Upper lobe of left lung (tissue), 6 donors: ENCODE results near the gene TAS2R60. TPM values are rescaled to one million over a fixed set of nuclear protein-coding genes. Genes with fewer than 3 reads are reported as not detected.

Experiments used
- ATAC-seq, 2 donors: fragments of 200-7000 bp; cut with Tn5 transposase; one replicate each; pipeline ENCODE4 v1.9.1; 2022; ENCODE audit warnings: mild to moderate bottlenecking in 2 of 2, moderate library complexity in 2 of 2; ENCODE audit not compliant: low FRiP score in 2 of 2
- DNase-seq, 2 donors: peaks; one replicate each; pipeline ENCODE4 v3.0.0-alpha.2; 2019 to 2020
- H3K27ac ChIP-seq, 4 donors: fragments of 200-600 bp; sonication (generic); one replicate each; pipeline ENCODE4 v1.5.1; 2016 to 2019
- H3K27me3 ChIP-seq, 4 donors: fragments of 200-600 bp; sonication (generic); one replicate each; pipeline ENCODE4 v1.5.1; 2017 to 2019
- H3K36me3 ChIP-seq, 4 donors: fragments of 200-600 bp; sonication (generic); one replicate each; pipeline ENCODE4 v1.5.1; 2016 to 2019
- H3K4me1 ChIP-seq, 4 donors: fragments of 200-600 bp; sonication (generic); one replicate each; pipeline ENCODE4 v1.5.1; 2018 to 2019
- H3K4me3 ChIP-seq, 4 donors: fragments of 200-600 bp; sonication (generic); one replicate each; pipeline ENCODE4 v1.5.1; 2017 to 2019; ENCODE audit warnings: mild to moderate bottlenecking in 2 of 4, moderate library complexity in 1 of 4
- H3K9me3 ChIP-seq, 4 donors: fragments of 200-600 bp; sonication (generic); one replicate each; pipeline ENCODE4 v1.5.1; 2018 to 2019
- EP300 ChIP-seq, 4 donors: sonication (generic); formaldehyde crosslinking; IDR thresholded peaks; one replicate each; pipeline ENCODE4 v1.5.1; 2017; ENCODE audit warnings: antibody characterized with exemption in 4 of 4, control low read depth in 2 of 4
- POLR2A ChIP-seq, 4 donors: fragments of 450-650 bp; IDR thresholded peaks; one replicate each; pipeline ENCODE4 v1.5.1; 2016 to 2017; ENCODE audit warnings: antibody characterized with exemption in 4 of 4, mild to moderate bottlenecking in 2 of 4
- POLR2AphosphoS5 ChIP-seq, 2 donors: sonication (generic); formaldehyde crosslinking; IDR thresholded peaks; one replicate each; pipeline ENCODE4 v1.5.1; 2017; ENCODE audit warnings: antibody characterized with exemption in 2 of 2
- WGBS, 2 donors: methylation state at CpG; one replicate each; pipeline ENCODE4 v1.1.5; 2017 to 2018; 5-methylcytosine and 5-hydroxymethylcytosine counted together
- total RNA-seq, 6 donors: library from RNA; depleted of rRNA in 4 of 6; stranded (reverse); fragments of >200 nt in 4 of 6; gene quantifications; one replicate each; pipeline versions ENCODE4 v1.1.0 to v1.2.1, GENCODE V29; 2016 to 2021
- TF ChIP-seq, protein P1 (sequence below), 6 experiments: fragments of 450-650 bp in 4 of 6; fragments of 200-600 bp in 2 of 6; sonication (generic) in 2 of 6; IDR thresholded peaks; one replicate each; pipeline ENCODE4 v1.5.1; 2016 to 2019; ENCODE audit warnings: antibody characterized with exemption in 6 of 6
- donor health status: DM: no; HTN: no; CAD: no; lungs with moderate emphysema.
- donor health status: DM: no; HTN: yes; CAD: no; lungs with severe emphysema.

TAS2R60 gene
- total RNA-seq, 6 donors from 2014 or later = 0.83 to 3.1 (median 1.2) TPM; not detected in 3

DNA sequence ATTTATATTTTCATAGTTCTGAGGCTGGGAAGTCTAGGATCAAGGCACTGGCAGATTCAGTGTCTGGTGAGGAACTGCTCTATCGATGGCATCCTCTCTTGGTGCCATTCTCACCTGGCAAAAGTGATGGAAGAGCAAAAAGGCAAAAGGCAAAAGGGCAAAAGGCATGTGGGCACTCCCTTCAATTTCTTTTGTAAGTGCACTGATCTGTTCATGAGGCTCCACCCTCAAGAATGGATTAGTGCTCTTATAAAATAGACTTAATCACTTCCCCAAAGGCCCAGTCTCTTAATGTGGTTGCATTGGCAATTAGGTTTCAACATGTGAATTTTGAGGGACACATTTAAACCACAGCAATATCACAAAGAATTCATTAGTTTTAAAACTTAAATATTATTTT, 16.1 kb downstream of the TAS2R60 start:
- Histone ChIP-seq H3K36me3 (no peaks in the 10 kb centered on the region), H3K27ac (no peak overlapping the region), H3K4me3 (no peak overlapping the region), H3K27me3 (no peaks in the 10 kb centered on the region), H3K4me1 (no peaks in the 10 kb centered on the region), H3K9me3 (peaks cover 0 to 6% (median 0%) of the 10 kb centered on the region in 4 donors)
- no peak for ATAC-seq
- DNase-seq = no peak
- TF ChIP-seq, protein P1, sequence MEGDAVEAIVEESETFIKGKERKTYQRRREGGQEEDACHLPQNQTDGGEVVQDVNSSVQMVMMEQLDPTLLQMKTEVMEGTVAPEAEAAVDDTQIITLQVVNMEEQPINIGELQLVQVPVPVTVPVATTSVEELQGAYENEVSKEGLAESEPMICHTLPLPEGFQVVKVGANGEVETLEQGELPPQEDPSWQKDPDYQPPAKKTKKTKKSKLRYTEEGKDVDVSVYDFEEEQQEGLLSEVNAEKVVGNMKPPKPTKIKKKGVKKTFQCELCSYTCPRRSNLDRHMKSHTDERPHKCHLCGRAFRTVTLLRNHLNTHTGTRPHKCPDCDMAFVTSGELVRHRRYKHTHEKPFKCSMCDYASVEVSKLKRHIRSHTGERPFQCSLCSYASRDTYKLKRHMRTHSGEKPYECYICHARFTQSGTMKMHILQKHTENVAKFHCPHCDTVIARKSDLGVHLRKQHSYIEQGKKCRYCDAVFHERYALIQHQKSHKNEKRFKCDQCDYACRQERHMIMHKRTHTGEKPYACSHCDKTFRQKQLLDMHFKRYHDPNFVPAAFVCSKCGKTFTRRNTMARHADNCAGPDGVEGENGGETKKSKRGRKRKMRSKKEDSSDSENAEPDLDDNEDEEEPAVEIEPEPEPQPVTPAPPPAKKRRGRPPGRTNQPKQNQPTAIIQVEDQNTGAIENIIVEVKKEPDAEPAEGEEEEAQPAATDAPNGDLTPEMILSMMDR (IDR thresholded peaks at IDR 0.05) = no peak
- TF ChIP-seq POLR2A (IDR thresholded peaks at IDR 0.05) (no peak), EP300 (IDR thresholded peaks at IDR 0.05) (no peak), POLR2AphosphoS5 (IDR thresholded peaks at IDR 0.05) (no peak)
- 75 to 100% methylated on average over 1 of the region's 1 CpG for WGBS, 2 donors

DNA sequence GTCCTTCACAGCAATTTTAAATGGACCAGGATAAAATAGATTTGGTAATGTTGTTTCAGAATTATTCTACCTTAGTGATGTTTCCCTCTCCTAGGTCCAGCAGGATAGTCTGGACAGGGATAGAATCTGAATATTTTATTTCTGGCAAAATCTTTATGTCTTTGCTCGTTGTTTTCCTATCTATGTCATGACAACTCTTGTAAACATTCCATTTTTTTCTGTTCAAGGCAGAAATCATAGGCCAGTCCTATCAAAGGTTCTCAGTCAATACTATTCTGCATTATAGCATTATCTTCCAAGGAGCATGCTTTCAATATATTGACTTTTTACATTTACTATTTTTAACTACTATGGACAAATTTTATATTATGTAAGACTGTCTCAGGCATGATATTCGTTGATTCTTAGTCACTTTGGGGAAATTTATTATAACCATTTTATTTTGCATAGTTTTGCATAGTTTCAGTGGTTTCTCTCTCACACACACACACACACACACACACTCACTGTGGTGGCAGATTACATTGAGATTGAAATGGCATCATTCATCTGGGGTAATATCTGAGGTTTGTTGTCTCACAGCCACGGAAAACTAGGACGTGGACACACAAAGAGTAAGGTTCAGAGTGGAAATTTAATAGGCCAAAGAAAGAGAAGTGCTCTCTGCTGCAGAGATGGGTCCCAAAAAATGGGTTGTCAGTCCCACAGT, 17.2 kb downstream of the TAS2R60 start:
- no peaks in the 10 kb centered on the region for H3K27me3 ChIP-seq
- H3K27ac ChIP-seq = no peak overlapping the region
- no peak overlapping the region for H3K4me3 ChIP-seq
- DNase-seq = no peak
- no peak for ATAC-seq
- no peaks in the 10 kb centered on the region for H3K36me3 ChIP-seq
- TF ChIP-seq POLR2A (IDR thresholded peaks at IDR 0.05) (no peak), POLR2AphosphoS5 (IDR thresholded peaks at IDR 0.05) (no peak), EP300 (IDR thresholded peaks at IDR 0.05) (no peak)
- TF ChIP-seq, protein P1 (IDR thresholded peaks at IDR 0.05) = no peak
- WGBS, 2 donors = 68 to 70% methylated on average over 4 of the region's 4 CpGs
- no peaks in the 10 kb centered on the region for H3K4me1 ChIP-seq
- H3K9me3 ChIP-seq = peaks cover 0 to 6% (median 0%) of the 10 kb centered on the region in 4 donors

DNA sequence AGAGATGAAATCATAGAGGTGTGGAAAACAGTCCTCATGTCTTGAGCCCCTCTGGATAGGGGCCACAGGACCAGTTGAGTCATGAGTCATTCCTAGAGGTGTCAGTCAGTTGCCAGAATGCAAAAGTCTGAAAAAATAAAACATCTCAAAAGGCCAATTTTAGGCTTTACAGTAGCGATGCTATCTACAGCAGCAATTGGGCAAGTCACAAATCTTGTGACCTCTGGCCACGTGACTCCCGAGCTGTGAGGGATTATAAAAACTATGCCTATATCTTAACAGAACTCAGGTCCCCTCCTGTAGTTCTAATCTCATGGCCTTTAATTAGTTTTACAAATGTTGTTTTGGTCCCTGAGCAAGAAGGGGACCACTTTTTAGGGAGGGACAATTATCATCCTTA, 18.8 kb downstream of the TAS2R60 start:
- TF ChIP-seq POLR2A (IDR thresholded peaks at IDR 0.05) (no peak), POLR2AphosphoS5 (IDR thresholded peaks at IDR 0.05) (no peak)
- TF ChIP-seq, protein P1 (IDR thresholded peaks at IDR 0.05) = no peak
- Histone ChIP-seq H3K4me3 (no peak overlapping the region), H3K27me3 (no peaks in the 10 kb centered on the region), H3K4me1 (no peaks in the 10 kb centered on the region), H3K36me3 (no peaks in the 10 kb centered on the region), H3K9me3 (peaks cover 0 to 6% (median 0%) of the 10 kb centered on the region in 4 donors), H3K27ac (no peak overlapping the region)
- ATAC-seq = no peak
- 81 to 90% methylated on average over 3 of the region's 3 CpGs for WGBS, 2 donors
- no peak for DNase-seq

DNA sequence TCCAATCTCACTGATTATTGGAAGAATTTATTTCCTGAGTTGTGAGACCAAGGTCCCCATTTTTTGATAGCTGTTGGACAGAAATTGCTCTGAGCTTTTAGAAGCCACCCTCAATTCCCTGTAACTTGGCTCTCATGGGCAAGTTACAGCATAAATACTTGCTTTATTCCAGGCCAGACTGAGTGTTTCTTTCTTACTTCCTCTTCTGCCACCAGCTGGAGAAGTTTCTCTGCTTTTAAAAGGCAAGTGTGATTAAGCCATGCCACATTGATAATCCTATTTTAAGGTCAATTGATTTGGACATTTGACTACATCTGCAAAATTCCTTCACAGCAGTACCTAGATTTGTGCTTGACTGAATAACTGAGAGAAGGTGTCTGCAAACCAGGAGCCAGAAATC, 20.3 kb downstream of the TAS2R60 start:
- Histone ChIP-seq H3K4me3 (no peak overlapping the region), H3K27ac (no peak overlapping the region), H3K36me3 (no peaks in the 10 kb centered on the region), H3K4me1 (no peaks in the 10 kb centered on the region), H3K9me3 (peaks cover 0 to 6% (median 0%) of the 10 kb centered on the region in 4 donors), H3K27me3 (no peaks in the 10 kb centered on the region)
- ATAC-seq (no peak), DNase-seq (no peak)
- TF ChIP-seq POLR2A (IDR thresholded peaks at IDR 0.05) (no peak), EP300 (IDR thresholded peaks at IDR 0.05) (no peak), POLR2AphosphoS5 (IDR thresholded peaks at IDR 0.05) (no peak)
- TF ChIP-seq, protein P1 (IDR thresholded peaks at IDR 0.05) = no peak

DNA sequence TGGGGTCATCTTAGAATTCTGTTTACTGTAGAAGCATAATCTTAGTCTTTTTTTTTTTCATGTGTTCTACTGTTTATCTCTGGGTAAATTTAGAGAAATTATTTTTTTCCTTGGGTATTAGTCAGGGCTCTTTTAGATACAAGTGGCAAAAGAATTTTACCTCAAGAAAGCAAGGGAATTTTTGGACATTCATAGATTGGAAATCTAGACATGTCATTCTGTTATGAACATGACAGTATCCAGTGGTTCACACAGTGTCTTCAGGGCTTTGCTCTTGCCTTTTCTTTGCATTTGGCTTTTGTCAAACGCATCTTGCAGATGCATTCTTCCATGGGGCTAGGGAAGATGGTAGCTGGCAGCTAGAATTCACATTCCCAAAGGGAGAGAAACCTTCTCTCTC, 20.7 kb downstream of the TAS2R60 start:
- Histone ChIP-seq H3K4me1 (no peaks in the 10 kb centered on the region), H3K27me3 (no peaks in the 10 kb centered on the region), H3K27ac (no peak overlapping the region), H3K9me3 (peaks cover 0 to 6% (median 0%) of the 10 kb centered on the region in 4 donors), H3K36me3 (no peaks in the 10 kb centered on the region), H3K4me3 (no peak overlapping the region)
- 67 to 71% methylated on average over 1 of the region's 1 CpG for WGBS, 2 donors
- DNase-seq (no peak), ATAC-seq (no peak)
- TF ChIP-seq, protein P1 (IDR thresholded peaks at IDR 0.05) = no peak
- TF ChIP-seq POLR2AphosphoS5 (IDR thresholded peaks at IDR 0.05) (no peak), EP300 (IDR thresholded peaks at IDR 0.05) (no peak), POLR2A (IDR thresholded peaks at IDR 0.05) (no peak)
